Neural progenitor cell (in vitro differentiated cells): ENCODE data around the gene ATG9A. TPM values are rescaled to one million over a fixed set of nuclear protein-coding genes. Genes with fewer than 3 reads are reported as not detected.

Experiments
- DNase-seq: peaks from one replicate; pipeline ENCODE4 v3.0.0-alpha.2; 2016; ENCODE audit warnings: low spot score
- H2AFZ ChIP-seq: fragments of 200-600 bp; sonication (generic); replicated peaks from 2 replicates; pipeline ENCODE4 v1.6.1; 2016; ENCODE audit warnings: antibody characterized with exemption
- H3F3A ChIP-seq: fragments of 200-600 bp; sonication (generic); 2 replicates; pipeline ENCODE4 v1.6.1; 2016; ENCODE audit warnings: antibody characterized with exemption, low read depth
- H3K27ac ChIP-seq: fragments of 200-600 bp; sonication (generic); 2 replicates; pipeline ENCODE4 v1.5.1; 2016; ENCODE audit warnings: mild to moderate bottlenecking
- H3K27me3 ChIP-seq: fragments of 200-600 bp; sonication (generic); 2 replicates; pipeline ENCODE4 v1.6.1; 2016; ENCODE audit warnings: mild to moderate bottlenecking, moderate library complexity
- H3K36me3 ChIP-seq: fragments of 200-600 bp; sonication (generic); 2 replicates; pipeline ENCODE4 v1.5.1; 2016
- H3K4me1 ChIP-seq: fragments of 200-600 bp; sonication (generic); 2 replicates; pipeline ENCODE4 v1.6.1; 2016; ENCODE audit warnings: mixed run types
- H3K4me2 ChIP-seq: fragments of 200-600 bp; sonication (generic); 2 replicates; pipeline ENCODE4 v1.6.1; 2016
- H3K4me3 ChIP-seq: fragments of 200-600 bp; sonication (generic); 2 replicates; pipeline ENCODE4 v1.5.1; 2016
- H3K79me2 ChIP-seq: fragments of 200-600 bp; sonication (generic); 2 replicates; pipeline ENCODE4 v1.6.1; 2016; ENCODE audit warnings: low read depth
- H3K9ac ChIP-seq: fragments of 200-600 bp; sonication (generic); 2 replicates; pipeline ENCODE4 v1.6.1; 2016
- H3K9me3 ChIP-seq: fragments of 200-600 bp; sonication (generic); 2 replicates; pipeline ENCODE4 v1.5.1; 2016; ENCODE audit warnings: low read depth
- H4K20me1 ChIP-seq: fragments of 200-600 bp; sonication (generic); 2 replicates; pipeline ENCODE4 v1.6.1; 2016; ENCODE audit warnings: low read depth
- H3K27ac Mint-ChIP-seq: 3 replicates; pipeline ENCODE4 v1.8.0; 2021; ENCODE audit warnings: mixed read lengths
- H3K27me3 Mint-ChIP-seq: 2 replicates; pipeline ENCODE4 v1.8.0; 2022; ENCODE audit warnings: low read depth, mild to moderate bottlenecking, inconsistent platforms, moderate library complexity, mixed read lengths; ENCODE audit not compliant: insufficient read depth
- H3K36me3 Mint-ChIP-seq: 3 replicates; pipeline ENCODE4 v1.8.0; 2021; ENCODE audit warnings: mixed read lengths
- H3K4me1 Mint-ChIP-seq: 3 replicates; pipeline ENCODE4 v1.8.0; 2021; ENCODE audit warnings: mixed read lengths
- H3K4me3 Mint-ChIP-seq: 3 replicates; pipeline ENCODE4 v1.8.0; 2021; ENCODE audit warnings: mild to moderate bottlenecking, moderate library complexity, mixed read lengths
- H3K9me3 Mint-ChIP-seq: 3 replicates; pipeline ENCODE4 v1.8.0; 2020; ENCODE audit warnings: mixed read lengths
- CTCF ChIP-seq: fragments of 200-600 bp; sonication (generic); IDR thresholded peaks from 2 replicates; pipeline ENCODE4 v1.5.1; 2017; ENCODE audit warnings: antibody characterized with exemption, mild to moderate bottlenecking
- EZH2 ChIP-seq: fragments of 200-600 bp; sonication (generic); IDR thresholded peaks from 2 replicates; pipeline ENCODE4 v1.6.1; 2017; ENCODE audit warnings: antibody characterized with exemption, mild to moderate bottlenecking, moderate library complexity
- EZH2phosphoT487 ChIP-seq: fragments of 200-600 bp; sonication (generic); IDR thresholded peaks from 2 replicates; pipeline ENCODE4 v1.6.1; 2017; ENCODE audit warnings: antibody characterized with exemption
- total RNA-seq: library from RNA; depleted of rRNA; stranded (reverse); fragments of >200 nt; gene quantifications from 2 replicates; pipeline ENCODE4 v1.2.3, GENCODE V29; 2015; ENCODE audit warnings: low replicate concordance

The ATG9A gene
- total RNA-seq, 1 donor from 2014 or later: 32.7 TPM

DNA sequence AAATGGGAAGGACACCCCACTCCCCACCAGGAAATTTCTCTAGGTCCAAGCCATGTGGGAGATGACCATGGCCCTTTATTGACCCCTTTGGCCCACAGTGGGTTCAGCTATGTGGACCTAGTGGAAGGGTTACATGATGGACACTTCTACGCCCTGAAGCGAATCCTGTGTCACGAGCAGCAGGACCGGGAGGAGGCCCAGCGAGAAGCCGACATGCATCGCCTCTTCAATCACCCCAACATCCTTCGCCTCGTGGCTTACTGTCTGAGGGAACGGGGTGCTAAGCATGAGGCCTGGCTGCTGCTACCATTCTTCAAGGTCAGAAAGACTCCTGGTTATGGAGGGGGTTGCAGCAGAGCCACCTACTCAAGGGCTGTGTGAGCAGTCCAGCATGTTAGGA is 17.1 kb upstream of the ATG9A start:
- no peak overlapping the region for H3K4me3 ChIP-seq
- no peak overlapping the region for H3K27ac ChIP-seq
- no peak overlapping the region for H3K9ac ChIP-seq
- no peaks in the 10 kb centered on the region for H3K9me3 ChIP-seq
- H3F3A ChIP-seq: peaks cover 12% of the 10 kb centered on the region
- TF ChIP-seq EZH2 (no peak), CTCF (no peak), EZH2phosphoT487 (no peak)
- peak overlapping the region; percentile 95 for H3K4me2 ChIP-seq
- H3K36me3 Mint-ChIP-seq: peaks cover 2% of the 10 kb centered on the region
- H3K4me1 Mint-ChIP-seq: peaks cover 15% of the 10 kb centered on the region
- H3K79me2 ChIP-seq: peaks cover 11% of the 10 kb centered on the region
- H3K27me3 ChIP-seq: peaks cover 7% of the 10 kb centered on the region
- no peak overlapping the region for H2AFZ ChIP-seq
- H3K27ac Mint-ChIP-seq: no peak overlapping the region
- no peaks in the 10 kb centered on the region for H3K9me3 Mint-ChIP-seq
- peak overlapping the region; percentile 96 for H3K4me3 Mint-ChIP-seq
- no peaks in the 10 kb centered on the region for H3K36me3 ChIP-seq
- no peaks in the 10 kb centered on the region for H3K4me1 ChIP-seq
- no peaks in the 10 kb centered on the region for H4K20me1 ChIP-seq
- DNase-seq: no peak
- peaks cover 11% of the 10 kb centered on the region for H3K27me3 Mint-ChIP-seq

DNA sequence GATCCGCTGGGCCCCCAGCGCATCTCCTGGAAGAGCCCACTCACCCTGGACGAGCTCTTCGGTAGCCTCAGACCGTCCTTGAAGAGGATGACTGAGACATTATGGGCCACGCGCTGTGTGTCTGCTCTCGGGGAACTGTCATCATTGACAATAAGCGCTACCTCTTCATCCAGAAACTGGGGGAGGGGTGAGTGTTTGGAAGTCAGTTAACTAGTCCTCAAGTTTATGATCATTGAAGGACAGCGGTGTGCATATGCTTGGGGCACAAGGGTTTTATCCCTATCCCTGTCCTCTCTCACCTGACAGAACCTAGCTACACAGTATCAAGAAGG is 16.4 kb upstream of the ATG9A start:
- peak overlapping the region; percentile 91 for H3K27ac Mint-ChIP-seq

GRCh38 chr2:219245148-219245898 is 15.9 kb upstream of the ATG9A start, which contains the start of the genes GLB1L and STK16:
TSS of gene GLB1L (minus strand) at chr2:219245444. CDS start at chr2:219243573, 1,871 bp downstream.
TSS of gene STK16 (plus strand) at chr2:219245479. CDS start at chr2:219246000, 521 bp downstream.
- DNase-seq: peak; percentile 97
- Mint-ChIP-seq H3K9me3 (no peaks in the 10 kb centered on the region), H3K36me3 (peaks cover 2% of the 10 kb centered on the region), H3K27me3 (peaks cover 2% of the 10 kb centered on the region), H3K27ac (peak within 1 kb of the TSS; percentile 91), H3K4me1 (peaks cover 15% of the 10 kb centered on the region), H3K4me3 (peak within 1 kb of the TSS; percentile 96)
- TF ChIP-seq EZH2: no peak
- no peak for TF ChIP-seq EZH2phosphoT487
- TF ChIP-seq CTCF: peak; percentile 4
- Histone ChIP-seq H3K4me2 (peak within 1 kb of the TSS; percentile 95), H3K79me2 (peaks cover 11% of the 10 kb centered on the region), H3K4me3 (peak within 1 kb of the TSS; percentile 80), H3K9ac (peak within 1 kb of the TSS; percentile 100), H3K9me3 (no peaks in the 10 kb centered on the region), H2AFZ (peak within 1 kb of the TSS; percentile 87), H3F3A (peaks cover 12% of the 10 kb centered on the region), H3K36me3 (no peaks in the 10 kb centered on the region), H3K27me3 (no peaks in the 10 kb centered on the region), H3K4me1 (no peaks in the 10 kb centered on the region), H3K27ac (peak within 1 kb of the TSS; percentile 93), H4K20me1 (no peaks in the 10 kb centered on the region)

More for the DNA sequence above, 16.4 kb upstream of the ATG9A start:
- Histone ChIP-seq H3K9me3 (no peaks in the 10 kb centered on the region), H3K4me3 (peak overlapping the region; percentile 80), H3K79me2 (peaks cover 11% of the 10 kb centered on the region), H3K4me2 (peak overlapping the region; percentile 95), H3K36me3 (no peaks in the 10 kb centered on the region), H2AFZ (peak overlapping the region; percentile 87), H3K4me1 (no peaks in the 10 kb centered on the region), H3K9ac (peak overlapping the region; percentile 100), H4K20me1 (no peaks in the 10 kb centered on the region), H3K27ac (peak overlapping the region; percentile 93), H3F3A (peaks cover 12% of the 10 kb centered on the region), H3K27me3 (peaks cover under 1% of the 10 kb centered on the region)
- Mint-ChIP-seq H3K36me3 (peaks cover 2% of the 10 kb centered on the region), H3K4me3 (peak overlapping the region; percentile 96), H3K9me3 (no peaks in the 10 kb centered on the region), H3K27me3 (peaks cover 4% of the 10 kb centered on the region), H3K4me1 (peaks cover 15% of the 10 kb centered on the region)
- no peak for DNase-seq
- TF ChIP-seq EZH2phosphoT487 (no peak), EZH2 (no peak), CTCF (no peak)
